GM15510 (cell line): ENCODE measurements around the gene GPRC6A.

Experiments
- POLR2A ChIP-seq: IDR thresholded peaks from 3 replicates; pipeline ENCODE4 v1.6.1; 2011; ENCODE audit warnings: borderline replicate concordance; ENCODE audit not compliant: insufficient read length; ENCODE audit errors: extremely low read depth

GPRC6A gene

DNA sequence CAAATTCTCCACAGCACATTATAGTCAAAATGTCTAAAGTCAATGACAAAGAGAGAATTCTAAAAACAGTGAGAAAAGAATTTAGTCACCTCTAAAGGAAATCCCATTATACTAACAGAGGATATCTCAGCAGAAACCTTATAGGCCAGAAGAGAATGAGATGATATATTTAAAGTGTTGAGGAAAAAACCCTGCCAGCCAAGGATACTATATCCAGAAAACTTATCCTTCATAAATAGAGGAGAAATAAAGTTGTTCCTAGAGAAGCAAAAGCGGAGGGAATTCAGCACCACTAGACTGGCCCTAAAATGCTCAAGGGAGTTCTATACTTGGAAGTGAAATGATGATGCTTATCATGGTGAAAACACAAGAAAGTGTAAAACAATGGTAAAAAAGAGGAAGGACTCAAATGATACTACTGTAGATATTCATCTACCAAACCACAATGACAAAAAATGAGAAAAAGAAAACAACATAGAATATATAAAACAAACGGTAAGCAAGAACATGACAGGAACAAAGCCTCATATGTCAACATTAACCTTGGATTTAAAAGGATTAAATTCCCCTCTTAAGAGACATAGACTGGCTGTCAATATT, 16.7 kb downstream of the GPRC6A start:
- no peak for TF ChIP-seq POLR2A

DNA sequence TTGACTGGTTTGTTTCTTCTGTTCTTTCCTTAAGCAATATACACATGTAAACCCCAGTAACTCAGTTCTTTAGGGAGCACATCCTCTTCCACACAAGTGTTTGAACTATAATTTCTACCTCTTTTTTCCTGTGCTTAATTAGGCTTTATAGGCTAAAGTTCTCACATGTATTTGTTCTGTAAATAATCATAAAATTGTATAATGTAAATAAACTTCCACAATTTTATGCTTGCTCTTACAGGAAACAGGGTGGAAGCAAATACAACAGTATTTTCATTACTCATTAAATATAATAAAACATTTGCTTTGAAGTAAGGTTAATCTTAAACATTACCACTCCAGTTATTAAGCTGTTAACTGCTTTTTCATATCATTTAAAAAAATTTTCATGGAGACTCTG, 26.9 kb downstream of the GPRC6A start:
- no peak for TF ChIP-seq POLR2A

DNA sequence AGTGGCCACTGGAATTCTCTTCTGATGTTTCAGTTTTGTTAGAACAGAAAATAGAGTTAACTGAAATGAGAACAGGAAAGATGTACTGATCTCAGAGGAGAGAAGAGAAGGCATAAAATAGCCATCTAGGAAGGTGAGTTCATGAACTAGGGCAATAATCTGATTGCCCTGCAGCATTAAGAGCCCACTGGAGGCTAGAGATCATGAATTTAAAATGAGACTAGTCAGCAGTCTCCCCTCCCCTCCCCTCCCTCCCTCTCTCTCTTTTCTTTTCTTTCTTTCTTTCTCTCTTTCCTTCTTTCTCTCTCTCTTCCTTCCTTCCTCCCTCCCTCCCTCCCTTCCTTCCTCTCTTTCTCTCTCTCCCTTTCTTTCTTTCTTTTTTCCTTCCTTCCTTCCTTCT, 28.9 kb downstream of the GPRC6A start:
- no peak for TF ChIP-seq POLR2A

DNA sequence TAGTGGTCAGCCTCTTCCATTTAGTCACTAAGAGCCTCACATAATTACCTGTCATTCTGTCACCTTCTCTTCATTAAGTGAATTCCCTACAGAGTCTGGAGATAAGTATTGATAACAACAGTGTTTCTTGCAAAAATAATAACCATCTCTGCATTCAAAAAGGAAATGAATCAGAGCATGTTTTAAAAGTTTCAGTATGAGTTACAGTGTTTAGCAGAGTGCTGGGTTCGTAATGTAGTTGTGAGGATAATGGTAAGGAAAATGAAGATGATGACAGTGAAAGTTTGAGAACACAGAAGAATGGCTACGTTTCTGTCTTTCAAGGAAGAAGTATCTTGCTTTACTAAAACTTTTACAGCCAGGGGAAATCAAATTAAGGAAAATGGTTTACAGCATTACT, 31.3 kb downstream of the GPRC6A start:
- no peak for TF ChIP-seq POLR2A

DNA sequence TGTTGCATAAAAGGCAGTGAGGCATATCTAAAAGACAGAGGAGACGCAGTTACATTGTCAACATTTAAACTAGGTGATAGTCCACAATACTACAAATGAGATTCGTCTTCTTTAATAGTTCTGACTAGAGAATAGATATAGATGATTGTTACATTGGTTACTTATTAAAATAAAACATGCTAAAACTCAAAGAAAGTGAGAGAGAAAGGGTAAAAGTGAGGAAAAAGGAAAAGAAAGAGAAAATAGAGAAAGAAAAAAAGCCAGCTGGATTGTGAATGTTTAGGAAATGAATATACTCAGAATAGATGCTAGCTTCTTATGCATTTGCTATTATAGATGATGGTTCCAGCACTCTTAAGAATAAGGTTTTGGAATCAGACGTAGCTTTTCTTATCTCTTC, 35.7 kb downstream of the GPRC6A start:
- TF ChIP-seq POLR2A: no peak

DNA sequence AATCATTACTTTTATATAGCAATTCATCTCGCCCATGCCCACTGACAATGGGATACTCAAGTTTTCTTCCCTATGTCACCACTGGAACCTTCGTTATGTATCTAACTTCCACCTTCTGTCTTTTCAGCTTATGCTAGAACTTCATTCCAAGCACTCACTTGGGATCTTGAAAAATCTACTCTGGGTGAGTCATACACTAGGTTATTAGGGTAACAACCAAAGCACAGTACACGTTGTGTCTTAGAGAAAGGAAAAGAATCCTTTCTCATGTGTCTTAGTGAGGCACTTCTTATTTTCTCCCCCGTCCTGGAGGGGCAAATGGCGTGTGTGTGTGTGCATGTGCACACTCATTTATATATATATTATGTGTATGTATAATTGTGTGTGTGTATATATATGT, 45.0 kb downstream of the GPRC6A start:
- TF ChIP-seq POLR2A: no peak

DNA sequence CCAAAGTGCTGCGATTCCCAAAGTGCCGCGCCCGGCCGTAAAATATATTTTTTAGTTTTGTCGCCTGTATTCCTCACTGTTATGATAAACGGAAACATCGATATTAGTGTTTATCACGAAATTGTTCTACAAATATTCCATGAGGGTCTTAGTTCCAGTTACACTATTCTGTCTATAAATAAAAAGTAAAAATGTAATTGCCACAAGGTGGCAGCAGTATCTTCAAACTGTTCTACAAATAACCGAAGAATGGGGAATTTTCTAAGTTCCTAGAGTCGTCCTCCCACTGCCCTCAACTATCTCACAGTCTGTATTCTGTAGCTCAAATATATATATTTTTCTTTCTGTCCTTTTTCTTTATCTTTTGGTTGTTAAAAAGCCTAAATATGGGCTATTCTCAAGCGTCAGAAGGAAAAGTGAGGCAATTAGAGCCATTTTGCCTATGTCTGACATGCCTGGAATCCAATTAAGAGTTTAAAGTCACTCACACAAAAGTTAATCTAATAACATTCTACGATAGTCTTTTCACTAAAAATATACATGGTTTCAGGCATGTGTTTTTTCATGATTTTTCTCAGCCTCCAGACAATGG, 49.2 kb downstream of the GPRC6A start:
- no peak for TF ChIP-seq POLR2A

DNA sequence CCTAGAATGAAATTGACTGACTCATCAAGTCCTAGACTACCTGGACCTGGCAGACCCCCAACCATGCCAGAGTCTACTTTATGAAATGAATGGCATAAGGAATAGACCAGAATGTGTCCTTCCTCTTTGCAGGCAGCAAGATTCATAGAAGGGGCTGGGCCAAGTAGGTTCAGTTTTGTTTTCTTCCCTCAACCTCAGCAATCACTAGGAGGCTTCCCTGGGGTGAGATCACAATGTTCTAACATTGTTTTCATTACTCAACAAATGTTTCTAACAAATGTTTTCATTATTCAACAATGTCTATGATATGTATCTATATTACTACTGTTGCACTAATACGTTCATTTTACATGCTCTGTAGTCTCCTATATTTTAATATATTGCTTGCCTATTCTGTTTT, 55.0 kb downstream of the GPRC6A start:
- TF ChIP-seq POLR2A: no peak

DNA sequence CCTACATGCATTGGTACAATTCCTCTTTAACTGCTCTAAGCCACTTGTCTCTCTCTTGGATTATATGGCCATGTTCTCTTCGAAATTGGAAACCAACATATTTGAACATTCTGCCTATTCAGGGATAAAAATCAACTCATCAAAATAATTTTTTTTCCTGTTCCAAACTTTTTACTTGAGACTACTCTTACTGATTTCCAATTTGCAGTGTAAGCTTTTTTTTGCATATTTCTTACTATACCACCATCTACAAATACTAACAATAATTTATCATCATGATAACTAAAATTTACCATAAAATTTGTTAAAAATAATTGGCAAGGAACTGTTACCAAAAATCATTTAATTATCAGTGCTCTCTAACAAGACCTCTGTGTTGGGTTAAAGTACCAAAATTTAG, 56.4 kb downstream of the GPRC6A start:
- no peak for TF ChIP-seq POLR2A

DNA sequence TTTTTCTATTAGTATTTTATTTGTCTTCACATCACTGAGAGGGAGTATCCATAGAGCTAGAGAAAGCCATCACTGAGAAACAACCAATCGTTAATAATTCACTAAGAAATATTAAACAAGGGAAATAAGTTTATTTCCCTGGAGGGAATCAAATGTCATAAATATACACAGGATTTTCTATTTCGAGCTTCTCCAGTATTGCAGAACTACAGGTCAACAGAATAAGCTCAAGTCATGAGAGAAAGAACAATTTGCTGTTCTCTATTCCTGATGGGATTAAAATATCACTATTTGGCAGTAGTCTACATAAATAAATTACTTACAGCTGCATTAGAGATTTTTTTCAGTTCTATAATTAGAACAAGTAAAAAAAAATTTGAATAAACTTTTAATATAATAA, 61.2 kb downstream of the GPRC6A start:
- no peak for TF ChIP-seq POLR2A

DNA sequence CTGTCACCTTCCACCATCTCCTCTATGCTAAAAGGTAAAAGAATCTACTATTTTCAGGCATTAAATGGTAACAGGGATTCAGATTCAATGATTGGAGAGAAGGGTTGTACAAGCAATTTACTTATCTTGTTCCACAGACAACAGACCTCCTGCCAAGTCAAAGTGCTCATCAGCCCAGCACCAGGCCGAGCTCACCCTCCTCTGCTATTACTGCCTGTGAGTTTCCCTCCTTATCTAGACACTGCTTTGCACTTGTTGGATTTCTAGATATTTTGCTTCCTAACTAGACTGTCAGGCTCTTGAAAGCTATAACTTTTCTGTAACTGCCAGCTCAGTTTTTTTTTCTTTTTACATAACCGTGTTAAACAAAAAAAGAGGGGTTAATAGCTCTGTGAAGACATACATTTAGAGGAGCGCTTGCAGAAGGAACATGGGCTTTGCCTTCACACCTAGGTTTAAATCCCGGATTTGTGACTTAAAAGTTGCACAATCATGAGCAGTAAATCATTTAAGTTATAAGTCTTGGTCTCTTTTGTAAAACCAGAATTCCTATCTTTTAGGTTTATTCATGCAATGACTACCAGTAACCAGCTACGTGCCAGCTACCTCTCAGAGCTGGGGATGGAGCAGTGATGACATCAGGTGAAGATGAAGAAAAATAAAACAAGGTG, 62.2 kb downstream of the GPRC6A start:
- TF ChIP-seq POLR2A: no peak

DNA sequence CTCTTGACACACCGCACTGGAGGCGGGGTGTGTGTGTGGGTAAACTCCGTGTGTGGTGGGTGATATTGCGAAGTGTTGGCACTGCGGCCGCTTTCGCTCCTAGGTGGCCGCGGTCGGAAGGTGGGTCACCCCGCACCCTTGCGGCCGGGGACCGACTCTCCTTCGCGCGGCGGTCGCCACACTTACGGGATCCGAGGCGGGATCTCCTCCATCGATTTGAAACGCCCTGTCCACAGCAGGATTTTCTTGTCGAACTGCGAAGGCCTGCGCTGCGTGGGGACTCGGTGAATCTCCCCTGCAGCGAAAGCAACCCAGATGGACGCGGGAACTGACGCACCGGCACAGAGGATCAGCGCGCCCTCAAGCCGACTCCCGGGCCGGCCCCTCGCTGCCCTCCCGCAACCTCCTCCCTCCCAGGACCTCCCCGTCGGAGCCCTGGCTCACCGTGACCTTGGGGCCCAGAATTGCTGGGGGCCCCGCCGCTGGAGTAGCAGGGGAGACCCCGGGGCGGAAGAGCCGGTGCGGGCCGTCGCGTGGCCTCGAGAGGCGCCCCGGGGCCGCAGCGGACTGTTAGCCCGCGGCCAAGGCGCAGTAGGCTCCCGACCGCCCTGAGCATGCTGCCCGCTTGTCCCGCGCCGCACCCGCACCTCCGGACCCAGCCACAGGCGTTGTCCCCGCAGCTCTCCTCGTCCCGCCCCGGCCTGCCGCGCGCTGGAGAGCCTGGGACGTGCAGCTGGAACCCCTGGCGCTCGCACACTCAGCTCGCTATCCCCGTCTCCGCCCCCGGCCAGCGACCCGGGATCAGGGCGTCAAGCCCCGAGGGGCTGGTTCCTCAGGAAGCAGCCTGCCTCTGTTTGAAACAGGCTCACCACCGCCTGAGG, 63.7 kb downstream of the GPRC6A start, which contains the start of gene FAM162B:
FAM162B (minus strand) TSS at position 759 of the 881 bp plus-strand sequence; CDS start at position 616, 143 bp downstream.
- TF ChIP-seq POLR2A: no peak

DNA sequence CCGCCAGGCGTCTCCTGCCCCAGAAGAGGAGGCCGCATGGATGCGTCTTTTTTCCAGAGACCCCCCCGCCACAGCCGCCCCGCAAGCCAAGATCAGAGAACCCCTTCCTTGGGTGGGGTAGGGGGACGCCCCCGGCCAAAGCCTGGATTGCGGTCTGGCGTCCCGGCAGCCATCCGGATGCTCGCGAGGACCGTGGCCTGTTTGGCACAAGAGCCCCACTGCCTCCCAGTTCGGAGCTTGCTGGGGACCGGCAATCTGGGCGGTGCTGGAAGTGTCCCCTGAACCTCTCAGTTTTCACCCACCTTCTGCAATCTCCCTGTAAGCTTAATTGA, 64.3 kb downstream of the GPRC6A start:
- no peak for TF ChIP-seq POLR2A

DNA sequence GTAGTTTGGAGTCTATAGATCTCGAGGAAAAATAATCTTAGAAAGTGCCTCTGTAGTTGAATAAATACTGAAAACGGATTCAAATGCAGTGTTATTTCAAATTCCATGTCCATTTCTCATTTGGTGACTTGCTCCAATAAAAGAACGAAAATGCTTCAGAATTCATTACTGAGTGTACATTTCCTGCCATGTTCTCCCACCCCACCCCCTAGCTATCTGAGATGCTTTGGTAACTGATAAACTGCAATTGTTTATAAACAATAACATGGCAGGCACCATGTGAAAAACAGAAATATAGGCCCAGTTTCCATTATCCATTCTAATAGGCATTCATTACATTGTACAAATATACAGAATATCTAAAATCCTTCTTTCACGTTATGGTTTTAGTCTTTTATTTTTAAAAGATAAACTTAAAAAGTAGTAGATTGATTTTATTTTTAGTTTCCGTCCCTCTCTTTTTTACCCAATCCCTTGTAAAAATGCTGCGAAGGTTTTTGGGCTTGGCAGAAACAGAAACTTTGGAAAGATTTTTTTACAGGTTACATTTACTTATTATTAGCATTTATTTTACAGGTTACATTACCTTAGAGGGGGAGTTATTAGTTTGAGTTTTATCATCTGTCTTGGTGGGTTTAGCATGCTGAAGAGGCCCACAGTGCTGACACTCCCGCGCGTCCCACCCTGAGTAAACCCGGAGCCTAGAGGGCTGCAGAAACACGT, 64.8 kb downstream of the GPRC6A start:
- TF ChIP-seq POLR2A: no peak

DNA sequence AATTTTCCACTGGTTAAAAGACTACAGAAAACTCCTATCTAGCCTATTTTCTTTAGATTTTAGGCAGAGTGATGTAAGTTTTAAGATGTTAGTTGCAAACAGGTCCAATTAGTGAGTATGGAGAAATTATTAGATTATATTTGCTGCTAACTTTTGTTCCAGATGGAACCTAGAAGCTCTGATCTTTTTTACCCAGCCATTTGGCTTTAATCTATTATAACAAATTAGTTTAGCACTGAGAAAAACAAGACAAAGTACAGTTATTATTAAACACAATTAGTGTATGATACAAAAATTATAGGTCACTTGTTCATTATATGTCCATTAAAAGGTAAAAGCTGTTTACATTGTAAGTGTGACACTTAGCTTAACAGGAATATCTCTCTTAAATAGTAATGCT, 65.8 kb downstream of the GPRC6A start:
- no peak for TF ChIP-seq POLR2A
